H1 (cell line): Measurements from ENCODE around the gene RAB39B. TPM values are rescaled to one million over a fixed set of nuclear protein-coding genes. Genes with fewer than 3 reads are reported as not detected.

Experiments used
- CTCF ChIA-PET: fragments of 300-600 bp; sonication (Branson Sonifier 250); formaldehyde crosslinking; loops from one replicate; lab custom pipeline; 2021; ENCODE audit not compliant: partially characterized antibody; lab: Charles Lee
- POLR2A ChIA-PET: fragments of 300-600 bp; sonication (Branson Sonifier 250); formaldehyde crosslinking; loops from one replicate; lab custom pipeline; 2021; ENCODE audit warnings: inconsistent platforms; ENCODE audit not compliant: partially characterized antibody; lab: Charles Lee
- DNase-seq, 2 experiments: peaks; one replicate each; pipeline versions ENCODE4 v3.0.0 to v3.0.0-alpha.2; 2010 to 2022; ENCODE audit warnings: low spot score in 2 of 2, low read depth in 1 of 2, mixed read lengths in 1 of 2
- FAIRE-seq: peaks from 2 replicates; lab custom pipeline; 2011; peaks lifted over from hg19 to GRCh38; lab: Jason Lieb, UNC
- H2AFZ ChIP-seq: 2 replicates; pipeline ENCODE4 v1.8.1; 2012; ENCODE audit warnings: low read length, inconsistent platforms
- H2AK5ac ChIP-seq: 2 replicates; pipeline ENCODE4 v1.6.1; 2013; ENCODE audit warnings: low read depth, low read length
- H2BK120ac ChIP-seq: replicated peaks from 2 replicates; pipeline ENCODE3; 2013; ENCODE audit warnings: low read depth, low read length, inconsistent platforms
- H2BK12ac ChIP-seq: 2 replicates; pipeline ENCODE4 v1.6.1; 2013; ENCODE audit warnings: low read depth, low read length
- H2BK15ac ChIP-seq: 2 replicates; pipeline ENCODE4 v1.6.1; 2013; ENCODE audit warnings: low read length
- H2BK20ac ChIP-seq: 2 replicates; pipeline ENCODE4 v1.6.1; 2013; ENCODE audit warnings: low read length
- H2BK5ac ChIP-seq: 2 replicates; pipeline ENCODE4 v1.6.1; 2013; ENCODE audit warnings: low read depth, low read length
- H3K14ac ChIP-seq: 2 replicates; pipeline ENCODE4 v1.6.1; 2013; ENCODE audit warnings: inconsistent platforms; ENCODE audit not compliant: insufficient read length
- H3K18ac ChIP-seq: 2 replicates; pipeline ENCODE4 v1.6.1; 2013; ENCODE audit warnings: low read length; ENCODE audit errors: extremely low read depth
- H3K23ac ChIP-seq: 2 replicates; pipeline ENCODE4 v1.6.1; 2013; ENCODE audit warnings: inconsistent platforms; ENCODE audit not compliant: insufficient read length
- H3K23me2 ChIP-seq: 2 replicates; pipeline ENCODE4 v1.6.1; 2013; ENCODE audit warnings: low read depth, low read length
- H3K27ac ChIP-seq: 2 replicates; pipeline ENCODE4 v1.6.1; 2011; ENCODE audit warnings: low read depth, low read length, inconsistent platforms
- H3K27me3 ChIP-seq, 4 experiments: replicated peaks in 1 of 4; 1 replicate in 1 of 4; 2 replicates in 3 of 4; pipeline versions ENCODE4 v1.6.1 to v1.8.1; 2011 to 2013; ENCODE audit warnings: low read length in 3 of 4, mild to moderate bottlenecking in 3 of 4, inconsistent platforms in 2 of 4, mixed read lengths in 2 of 4, moderate library complexity in 1 of 4; ENCODE audit not compliant: control insufficient read depth in 3 of 4, insufficient read depth in 3 of 4; ENCODE audit errors: extremely low read depth in 1 of 4
- H3K36me3 ChIP-seq, 4 experiments: 2 replicates each; pipeline versions ENCODE4 v1.6.1 to v1.8.1; 2011 to 2013; ENCODE audit warnings: mild to moderate bottlenecking in 4 of 4, low read length in 3 of 4, moderate library complexity in 2 of 4, control low read depth in 1 of 4, inconsistent platforms in 1 of 4; ENCODE audit not compliant: insufficient read depth in 4 of 4, control insufficient read depth in 2 of 4
- H3K4ac ChIP-seq: replicated peaks from 2 replicates; pipeline ENCODE3; 2013; ENCODE audit warnings: low read length, low read depth, mixed read lengths, inconsistent platforms; ENCODE audit not compliant: insufficient read length
- H3K4me1 ChIP-seq, 4 experiments: replicated peaks in 1 of 4; 1 replicate in 1 of 4; 2 replicates in 3 of 4; pipeline versions ENCODE4 v1.6.1 to v1.8.1; 2011 to 2013; ENCODE audit warnings: low read length in 3 of 4, inconsistent platforms in 2 of 4, mixed read lengths in 1 of 4; ENCODE audit not compliant: insufficient read depth in 4 of 4, control insufficient read depth in 3 of 4
- H3K4me2 ChIP-seq, 2 experiments: 2 replicates each; pipeline versions ENCODE4 v1.6.1 to v1.8.1; 2011 to 2013; ENCODE audit warnings: low read depth in 2 of 2, low read length in 2 of 2, control low read depth in 1 of 2, inconsistent platforms in 1 of 2, mild to moderate bottlenecking in 1 of 2; ENCODE audit not compliant: insufficient read depth in 1 of 2
- H3K4me3 ChIP-seq, 4 experiments: fragments of 200-600, 300-600 bp in 1 of 4; sonication (generic), shearing (Covaris generic), sonication (Bioruptor Twin) in 1 of 4; 2 replicates each; pipeline versions ENCODE4 v1.5.1 to v1.8.1; 2011 to 2016; ENCODE audit warnings: low read length in 4 of 4, low read depth in 3 of 4, control low read depth in 2 of 4, inconsistent platforms in 2 of 4, mild to moderate bottlenecking in 2 of 4, mixed read lengths in 1 of 4, moderate library complexity in 1 of 4; ENCODE audit not compliant: insufficient read depth in 2 of 4; ENCODE audit errors: extremely low read depth in 1 of 4
- H3K56ac ChIP-seq: replicated peaks from 2 replicates; pipeline ENCODE3; 2013; ENCODE audit warnings: low read depth, mild to moderate bottlenecking, mixed read lengths, low read length, inconsistent platforms; ENCODE audit not compliant: insufficient read length
- H3K79me1 ChIP-seq: 2 replicates; pipeline ENCODE4 v1.6.1; 2013; ENCODE audit warnings: low read depth, low read length, control low read depth
- H3K79me2 ChIP-seq, 2 experiments: 2 replicates each; pipeline versions ENCODE4 v1.6.1 to v1.8.1; 2012 to 2013; ENCODE audit warnings: low read length in 2 of 2, mild to moderate bottlenecking in 2 of 2, inconsistent platforms in 1 of 2; ENCODE audit not compliant: insufficient read depth in 2 of 2, control insufficient read depth in 1 of 2
- H3K9ac ChIP-seq, 4 experiments: replicated peaks in 1 of 4; 1 replicate in 1 of 4; 2 replicates in 3 of 4; pipeline versions ENCODE4 v1.6.1 to v1.8.1; 2011 to 2013; ENCODE audit warnings: low read depth in 3 of 4, low read length in 3 of 4, control low read depth in 2 of 4, mild to moderate bottlenecking in 2 of 4, moderate library complexity in 2 of 4, inconsistent platforms in 1 of 4; ENCODE audit errors: extremely low read depth in 1 of 4
- H3K9me3 ChIP-seq, 2 experiments: 2 replicates each; pipeline versions ENCODE4 v1.6.1 to v1.8.1; 2012 to 2013; ENCODE audit warnings: mild to moderate bottlenecking in 2 of 2, moderate library complexity in 2 of 2, control low read depth in 1 of 2, inconsistent platforms in 1 of 2, low read depth in 1 of 2, low read length in 1 of 2, mixed read lengths in 1 of 2; ENCODE audit not compliant: insufficient read depth in 2 of 2
- H4K20me1 ChIP-seq, 2 experiments: replicated peaks in 1 of 2; 2 replicates each; pipeline versions ENCODE3 to v1.8.1; 2011 to 2013; ENCODE audit warnings: inconsistent platforms in 2 of 2, low read length in 2 of 2, mild to moderate bottlenecking in 1 of 2; ENCODE audit not compliant: insufficient read depth in 2 of 2, control insufficient read depth in 1 of 2
- H4K5ac ChIP-seq: 2 replicates; pipeline ENCODE4 v1.6.1; 2013; ENCODE audit warnings: low read length, low read depth, mixed read lengths, inconsistent platforms; ENCODE audit not compliant: insufficient read length
- H4K8ac ChIP-seq: 2 replicates; pipeline ENCODE4 v1.8.0; 2013; ENCODE audit warnings: mild to moderate bottlenecking, moderate library complexity, low read length, inconsistent platforms; ENCODE audit not compliant: insufficient read depth; ENCODE audit errors: extremely low read depth
- H4K91ac ChIP-seq: replicated peaks from 2 replicates; pipeline ENCODE3; 2013; ENCODE audit warnings: low read length, mixed read lengths, inconsistent platforms; ENCODE audit not compliant: insufficient read length
- RAD21 ChIP-seq, 2 experiments: IDR thresholded peaks in 1 of 2; conservative IDR thresholded peaks in 1 of 2; 2 replicates each; pipeline ENCODE4 v1.6.1; 2011; ENCODE audit warnings: low read depth in 2 of 2, low read length in 2 of 2, improper control_type of control experiment in 1 of 2, inconsistent platforms in 1 of 2, mild to moderate bottlenecking in 1 of 2, moderate library complexity in 1 of 2
- WGBS, 2 experiments: shearing (Covaris generic) in 1 of 2; methylation state at CpG; one replicate each; pipeline versions ENCODE4 v1.1.6 to v1.1.7; 2013 to 2015; ENCODE audit warnings: low lambda C conversion rate in 2 of 2, mixed read lengths in 2 of 2, inconsistent platforms in 1 of 2, low coverage in 1 of 2, missing lambda C conversion rate in 1 of 2; ENCODE audit not compliant: insufficient replicate concordance in 2 of 2, insufficient coverage in 1 of 2, insufficient read length in 1 of 2; ENCODE audit errors: extremely low coverage in 1 of 2, missing lambda C conversion rate in 1 of 2; 5-methylcytosine and 5-hydroxymethylcytosine counted together
- polyA plus RNA-seq, 7 experiments: library from polyadenylated mRNA; depleted of rRNA in 3 of 7; stranded (reverse) in 5 of 7; unstranded in 2 of 7; fragments of >200 nt in 5 of 7; fragments of 200-250 nt in 2 of 7; gene quantifications; 1 replicate in 5 of 7; 2 replicates in 1 of 7; 4 replicates in 1 of 7; pipeline versions ENCODE4 v1.2.1 to v1.2.3, GENCODE V29; 2011 to 2013; ENCODE audit warnings: missing spikeins in 2 of 7, mixed read lengths in 2 of 7
- total RNA-seq: library from RNA; stranded (reverse); fragmentation: NEBNext Ultra II Directional; extraction: Animal tissue kit (Norgen Biotek cat#: 25700); gene quantifications from 2 replicates; pipeline ENCODE4 v1.2.1, GENCODE V29; 2021

Gene RAB39B
- total and polyA plus RNA-seq, 2 of the 8 experiments (the other 6 are each of a cell fraction or from before 2014, with no cell fraction given) = 3.1 to 9.3 TPM

DNA sequence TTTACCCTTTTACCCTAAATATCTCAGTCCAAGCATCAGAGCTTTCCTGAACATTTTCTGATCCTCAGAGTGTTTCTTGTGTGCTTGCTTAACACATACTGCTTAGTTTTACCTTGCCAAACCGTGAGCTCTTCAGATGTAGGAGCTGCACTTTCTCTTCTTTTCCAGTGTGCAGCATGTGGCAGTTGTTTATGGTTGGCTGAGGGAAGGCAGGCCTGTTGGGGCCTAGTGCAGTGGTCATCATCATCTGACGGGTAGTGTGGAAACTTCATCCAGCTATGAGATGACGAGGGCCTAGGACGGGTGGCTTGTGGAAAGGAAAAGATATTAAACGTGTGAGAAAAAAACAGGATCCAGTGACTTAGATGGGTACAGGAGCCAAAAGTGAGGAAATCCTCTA is 26.6 kb downstream of the RAB39B start:
- Histone ChIP-seq H4K91ac (no peak overlapping the region), H3K4me2 (no peak overlapping the region), H3K23me2 (no peaks in the 10 kb centered on the region), H2BK5ac (no peak overlapping the region), H3K4me3 (no peak overlapping the region), H3K56ac (no peak overlapping the region), H3K23ac (no peak overlapping the region), H3K4me1 (no peaks in the 10 kb centered on the region), H4K8ac (no peak overlapping the region), H3K18ac (no peak overlapping the region), H2AK5ac (no peak overlapping the region), H2BK120ac (no peak overlapping the region), H2BK20ac (no peak overlapping the region), H4K20me1 (peaks cover 0 to 3% of the 10 kb centered on the region in 2 experiments), H2BK15ac (no peak overlapping the region), H3K27me3 (no peaks in the 10 kb centered on the region), H3K27ac (no peak overlapping the region), H4K5ac (no peak overlapping the region), H3K14ac (no peak overlapping the region), H3K9ac (no peak overlapping the region), H3K9me3 (no peaks in the 10 kb centered on the region), H3K36me3 (peaks cover 2 to 30% (median 9%) of the 10 kb centered on the region in 4 experiments; a peak in 4 of 8 replicates), H2BK12ac (no peak overlapping the region), H3K4ac (no peak overlapping the region), H2AFZ (no peak overlapping the region), H3K79me2 (no peaks in the 10 kb centered on the region), H3K79me1 (no peaks in the 10 kb centered on the region)
- ChIA-PET CTCF (no interaction called here), POLR2A (no interaction called here)
- FAIRE-seq (no peak), DNase-seq (no peak)
- WGBS, 2 experiments = 87% methylated on average over 2 of the region's 5 CpGs; no CpG with 5 or more reads in 1 of the 2 experiments
- no peak for TF ChIP-seq RAD21 (IDR thresholded peaks at IDR 0.05 in 1 of 2, conservative IDR thresholded peaks at IDR 0.05 in 1 of 2; ENCODE audit: low read depth in 2 of 2, low read length in 2 of 2)
